Measurements from ENCODE around the gene ERC1. TPM values are rescaled to one million over a fixed set of nuclear protein-coding genes. Genes with fewer than 3 reads are reported as not detected.

The ERC1 gene
- total RNA-seq, 2 donors from 2014 or later: 26.9 to 41.9 TPM

DNA sequence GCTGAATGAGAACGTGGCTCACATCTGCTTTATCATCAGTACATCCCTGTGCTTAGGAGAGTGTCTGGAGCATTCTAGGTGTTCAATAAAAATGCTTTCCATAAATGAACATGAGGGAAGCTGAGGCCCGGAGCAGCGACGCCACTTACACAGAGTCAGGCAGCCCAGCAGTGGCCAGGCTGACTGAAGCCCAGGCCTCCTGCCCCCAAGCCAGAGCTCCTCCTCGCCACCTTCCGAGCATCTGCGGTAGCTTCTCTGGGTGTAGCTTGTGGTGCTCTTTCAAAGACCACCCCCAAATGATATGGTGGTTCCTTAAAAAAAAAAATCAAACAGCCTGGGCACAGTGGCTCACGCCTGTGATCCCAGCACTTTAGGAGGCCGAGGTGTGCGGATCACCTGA lies 514.6 kb downstream of the ERC1 start:
- no peak overlapping the region for H3K27ac ChIP-seq
- no peak overlapping the region for H3K9ac ChIP-seq (ENCODE audit: low read depth in 2 of 2, low read length in 2 of 2)
- no peaks in the 10 kb centered on the region for H3K4me1 ChIP-seq
- TF ChIP-seq, protein P1, sequence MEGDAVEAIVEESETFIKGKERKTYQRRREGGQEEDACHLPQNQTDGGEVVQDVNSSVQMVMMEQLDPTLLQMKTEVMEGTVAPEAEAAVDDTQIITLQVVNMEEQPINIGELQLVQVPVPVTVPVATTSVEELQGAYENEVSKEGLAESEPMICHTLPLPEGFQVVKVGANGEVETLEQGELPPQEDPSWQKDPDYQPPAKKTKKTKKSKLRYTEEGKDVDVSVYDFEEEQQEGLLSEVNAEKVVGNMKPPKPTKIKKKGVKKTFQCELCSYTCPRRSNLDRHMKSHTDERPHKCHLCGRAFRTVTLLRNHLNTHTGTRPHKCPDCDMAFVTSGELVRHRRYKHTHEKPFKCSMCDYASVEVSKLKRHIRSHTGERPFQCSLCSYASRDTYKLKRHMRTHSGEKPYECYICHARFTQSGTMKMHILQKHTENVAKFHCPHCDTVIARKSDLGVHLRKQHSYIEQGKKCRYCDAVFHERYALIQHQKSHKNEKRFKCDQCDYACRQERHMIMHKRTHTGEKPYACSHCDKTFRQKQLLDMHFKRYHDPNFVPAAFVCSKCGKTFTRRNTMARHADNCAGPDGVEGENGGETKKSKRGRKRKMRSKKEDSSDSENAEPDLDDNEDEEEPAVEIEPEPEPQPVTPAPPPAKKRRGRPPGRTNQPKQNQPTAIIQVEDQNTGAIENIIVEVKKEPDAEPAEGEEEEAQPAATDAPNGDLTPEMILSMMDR (IDR thresholded peaks at IDR 0.05): no peak
- no peak for DNase-seq
- no peaks in the 10 kb centered on the region for H3K27me3 ChIP-seq
- no peak overlapping the region for H3K4me3 ChIP-seq
- intact Hi-C loops (cut with DNase I): no loop called here
- H3K36me3 ChIP-seq: no peaks in the 10 kb centered on the region
- H3K9me3 ChIP-seq: no peaks in the 10 kb centered on the region

DNA sequence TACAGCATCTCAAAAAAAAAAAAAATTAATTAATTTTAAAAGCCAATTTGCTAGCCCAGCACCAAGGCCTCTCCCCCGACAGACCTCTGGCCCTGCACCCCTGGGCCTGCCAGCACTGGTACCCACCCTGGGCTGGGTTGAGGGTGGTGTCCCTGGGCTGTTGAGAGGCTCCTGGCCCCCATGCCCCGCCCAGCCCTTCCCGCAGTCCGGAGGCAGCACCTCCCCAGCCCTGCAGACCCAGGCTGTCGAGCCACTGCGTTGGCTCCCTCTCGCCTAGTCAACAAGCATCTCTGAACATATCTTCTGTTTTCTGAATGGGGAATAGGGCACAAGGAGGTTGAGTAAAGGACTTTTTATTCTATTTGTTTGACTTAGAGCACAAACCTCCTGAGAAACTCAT lies 516.3 kb downstream of the ERC1 start:
- TF ChIP-seq, protein P1 (IDR thresholded peaks at IDR 0.05): no peak
- Histone ChIP-seq H3K4me3 (no peak overlapping the region), H3K27me3 (no peaks in the 10 kb centered on the region), H3K36me3 (no peaks in the 10 kb centered on the region), H3K9ac (ENCODE audit: low read depth in 2 of 2, low read length in 2 of 2) (no peak overlapping the region), H3K9me3 (no peaks in the 10 kb centered on the region), H3K4me1 (no peaks in the 10 kb centered on the region), H3K27ac (no peak overlapping the region)
- intact Hi-C loops (cut with DNase I): no loop called here
- no peak for DNase-seq

DNA sequence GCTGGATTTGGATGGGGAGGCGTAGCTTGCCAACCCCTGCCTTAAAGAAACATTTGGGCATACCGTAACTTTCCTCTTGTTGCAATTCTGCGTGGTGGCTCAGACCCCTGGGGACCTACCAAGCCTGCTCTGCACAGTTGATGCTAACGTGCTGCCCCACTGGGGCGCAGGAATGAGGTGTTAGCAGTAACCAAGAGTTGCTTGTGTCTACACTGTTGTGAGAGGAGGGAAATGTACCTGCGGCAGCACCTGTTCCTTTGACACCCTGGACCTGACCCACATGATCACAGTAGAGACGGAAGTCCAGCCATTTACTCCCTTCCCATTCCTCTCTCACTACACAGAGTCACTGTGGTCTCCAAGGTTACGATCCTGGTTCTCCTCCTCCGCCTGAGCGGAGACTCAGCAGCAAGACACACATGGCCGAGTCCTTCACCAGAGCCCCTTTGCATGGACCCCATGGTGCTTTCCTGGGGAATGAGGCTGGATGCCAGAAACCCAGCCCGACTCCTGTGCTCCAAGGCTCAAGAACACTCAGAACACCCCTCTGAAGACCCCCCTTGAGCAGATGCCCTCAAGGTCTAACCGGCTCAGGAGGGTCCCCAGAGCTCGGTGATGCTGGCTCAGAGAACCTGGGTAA lies 518.5 kb downstream of the ERC1 start:
- Histone ChIP-seq H3K9ac (ENCODE audit: low read depth in 2 of 2, low read length in 2 of 2) (no peak overlapping the region), H3K9me3 (no peaks in the 10 kb centered on the region), H3K4me3 (no peak overlapping the region), H3K36me3 (no peaks in the 10 kb centered on the region), H3K4me1 (no peaks in the 10 kb centered on the region), H3K27me3 (no peaks in the 10 kb centered on the region), H3K27ac (no peak overlapping the region)
- TF ChIP-seq, protein P1 (IDR thresholded peaks at IDR 0.05): no peak
- no peak for DNase-seq
- intact Hi-C loops (cut with DNase I): no loop called here

DNA sequence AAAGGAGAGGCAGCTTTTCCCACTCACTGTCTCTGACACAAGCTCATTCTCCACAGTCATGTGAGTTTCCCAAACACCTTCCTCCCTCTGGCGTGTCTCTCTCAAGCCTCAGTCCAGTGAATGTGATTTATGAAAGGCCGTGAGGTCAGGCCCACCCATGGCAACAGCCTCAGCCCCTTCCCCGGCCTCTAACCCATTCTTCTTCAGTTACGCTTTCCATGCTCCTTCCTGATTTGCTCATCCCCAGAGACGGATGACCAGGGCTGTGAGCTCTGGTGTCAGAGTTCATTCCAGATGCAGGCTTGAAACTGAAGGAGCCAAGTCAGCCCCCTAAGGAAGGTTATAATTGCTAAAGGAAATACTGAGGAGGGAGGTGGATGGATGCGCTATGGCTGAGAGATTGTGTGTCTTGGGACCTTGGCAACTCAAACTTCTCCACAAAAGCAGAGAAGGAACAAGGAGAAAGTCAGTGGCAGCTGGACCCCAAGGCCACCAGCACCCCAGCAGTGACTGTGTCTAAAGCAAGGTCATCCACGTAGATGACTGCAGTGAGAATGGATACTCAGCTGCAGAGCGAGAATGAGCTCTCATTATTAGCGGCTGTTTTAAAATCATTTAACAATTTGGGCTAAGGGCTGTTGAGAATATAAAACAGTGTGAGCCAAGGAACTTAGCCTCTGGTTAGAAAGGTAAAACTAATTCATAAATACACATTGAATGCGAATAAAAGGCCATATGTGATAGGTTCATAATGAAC lies 519.2 kb downstream of the ERC1 start:
- intact Hi-C loops (cut with DNase I): no loop called here
- TF ChIP-seq, protein P1 (IDR thresholded peaks at IDR 0.05): no peak

DNA sequence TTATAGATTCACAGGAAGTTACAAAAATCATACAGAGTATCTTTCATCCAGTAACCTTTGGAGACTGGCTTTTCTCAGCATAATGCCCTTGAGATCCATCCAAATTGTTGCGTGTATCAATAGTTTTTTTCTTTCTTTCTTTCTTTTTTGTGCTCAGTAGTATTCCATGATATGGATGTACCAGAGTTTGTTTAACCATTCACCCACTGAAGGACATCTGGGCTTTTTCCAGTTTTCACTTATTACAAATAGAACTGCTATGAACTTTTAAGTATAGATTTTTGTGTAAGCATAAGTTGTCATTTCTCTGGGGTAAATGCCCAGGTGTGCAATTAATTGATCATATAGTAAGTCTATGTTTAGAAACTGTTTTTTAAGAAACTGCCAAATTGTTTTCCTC lies 524.0 kb downstream of the ERC1 start:
- intact Hi-C loops (cut with DNase I): no loop called here
- no peaks in the 10 kb centered on the region for H3K27me3 ChIP-seq

More for the DNA sequence above, 519.2 kb downstream of the ERC1 start:
- H3K9ac ChIP-seq (ENCODE audit: low read depth in 2 of 2, low read length in 2 of 2): no peak overlapping the region
- no peaks in the 10 kb centered on the region for H3K36me3 ChIP-seq
- H3K27ac ChIP-seq: no peak overlapping the region
- no peaks in the 10 kb centered on the region for H3K27me3 ChIP-seq
- no peak overlapping the region for H3K4me3 ChIP-seq
- no peak for DNase-seq
- no peaks in the 10 kb centered on the region for H3K9me3 ChIP-seq
- H3K4me1 ChIP-seq: no peaks in the 10 kb centered on the region

More for the DNA sequence above, 524.0 kb downstream of the ERC1 start:
- Histone ChIP-seq H3K4me1 (no peaks in the 10 kb centered on the region), H3K27ac (no peak overlapping the region), H3K9ac (ENCODE audit: low read depth in 2 of 2, low read length in 2 of 2) (no peak overlapping the region), H3K4me3 (no peak overlapping the region), H3K9me3 (no peaks in the 10 kb centered on the region), H3K36me3 (no peaks in the 10 kb centered on the region)
- no peak for DNase-seq
- TF ChIP-seq, protein P1 (IDR thresholded peaks at IDR 0.05): no peak

Data from colonic mucosa (tissue), 4 donors.